Smooth muscle cell (in vitro differentiated cells): ENCODE data around the gene ECSIT. TPM values are rescaled to one million over a fixed set of nuclear protein-coding genes. Genes with fewer than 3 reads are reported as not detected.

Experiments used
- DNase-seq: peaks from one replicate; lab custom pipeline; 2025; ENCODE audit not compliant: unreplicated experiment; lab: John Stamatoyannopoulos, UW
- H2AFZ ChIP-seq: fragments of 200-600 bp; sonication (generic); 2 replicates; pipeline ENCODE4 v1.6.0; 2016; ENCODE audit warnings: antibody characterized with exemption, low read depth, mild to moderate bottlenecking
- H3F3A ChIP-seq: fragments of 200-600 bp; sonication (generic); 2 replicates; pipeline ENCODE4 v1.6.0; 2017; ENCODE audit warnings: antibody characterized with exemption, low read depth
- H3K27ac ChIP-seq: fragments of 200-600 bp; sonication (generic); 2 replicates; pipeline ENCODE4 v1.5.1; 2016; ENCODE audit warnings: low read depth, mild to moderate bottlenecking
- H3K27me3 ChIP-seq: fragments of 200-600 bp; sonication (generic); 2 replicates; pipeline ENCODE4 v1.6.1; 2016; ENCODE audit warnings: low read depth, mild to moderate bottlenecking
- H3K36me3 ChIP-seq: fragments of 200-600 bp; sonication (generic); 2 replicates; pipeline ENCODE4 v1.5.1; 2016; ENCODE audit warnings: low read depth
- H3K4me1 ChIP-seq: fragments of 200-600 bp; sonication (generic); 2 replicates; pipeline ENCODE4 v1.5.1; 2016; ENCODE audit warnings: low read depth
- H3K4me2 ChIP-seq: fragments of 200-600 bp; sonication (generic); 2 replicates; pipeline ENCODE4 v1.6.0; 2016; ENCODE audit warnings: mild to moderate bottlenecking
- H3K4me3 ChIP-seq: fragments of 200-600 bp; sonication (generic); 2 replicates; pipeline ENCODE4 v1.5.1; 2016; ENCODE audit warnings: mild to moderate bottlenecking
- H3K79me2 ChIP-seq: fragments of 200-600 bp; sonication (generic); 2 replicates; pipeline ENCODE4 v1.6.0; 2016; ENCODE audit warnings: low read depth, mild to moderate bottlenecking
- H3K9ac ChIP-seq: fragments of 200-600 bp; sonication (generic); 2 replicates; pipeline ENCODE4 v1.6.0; 2016; ENCODE audit warnings: low read depth
- H3K9me3 ChIP-seq: fragments of 200-600 bp; sonication (generic); replicated peaks from 2 replicates; pipeline ENCODE4 v1.5.1; 2016; ENCODE audit warnings: low read depth
- H4K20me1 ChIP-seq: fragments of 200-600 bp; sonication (generic); 2 replicates; pipeline ENCODE4 v1.6.0; 2016; ENCODE audit warnings: low read depth
- CTCF ChIP-seq: fragments of 200-600 bp; sonication (generic); IDR thresholded peaks from 2 replicates; pipeline ENCODE4 v1.5.1; 2017; ENCODE audit warnings: borderline replicate concordance, mild to moderate bottlenecking, antibody characterized with exemption; ENCODE audit not compliant: insufficient read depth, poor library complexity, severe bottlenecking
- WGBS: methylation state at CpG from one replicate; pipeline ENCODE4 v1.1.7; 2016; ENCODE audit warnings: low lambda C conversion rate; 5-methylcytosine and 5-hydroxymethylcytosine counted together
- polyA plus RNA-seq: library from polyadenylated mRNA; unstranded; fragments of >200 nt; fragmentation: Nextera tagmentation; extraction: Ambion mirVana; gene quantifications from 2 replicates; pipeline ENCODE4 v1.2.1, GENCODE V29; 2016
- total RNA-seq: library from RNA; depleted of rRNA; stranded (reverse); fragments of >200 nt; gene quantifications from 2 replicates; pipeline ENCODE4 v1.2.3, GENCODE V29; 2014

Gene ECSIT
- total and polyA plus RNA-seq, 2 experiments from 2014 or later: 21.1 to 32.1 TPM

GRCh38 chr19:11539495-11540365 lies 10.8 kb upstream of the ECSIT start:
- TF ChIP-seq CTCF: no peak
- Histone ChIP-seq H3K4me1 (peaks cover 15% of the 10 kb centered on the region), H2AFZ (no peak overlapping the region), H3K4me2 (peak overlapping the region; percentile 93), H3K9me3 (no peaks in the 10 kb centered on the region), H3K27me3 (no peaks in the 10 kb centered on the region), H3K9ac (peak overlapping the region; percentile 68), H3K4me3 (peak overlapping the region; percentile 54), H3K27ac (peak overlapping the region; percentile 81), H3K36me3 (no peaks in the 10 kb centered on the region), H3K79me2 (no peaks in the 10 kb centered on the region), H3F3A (peaks cover 38% of the 10 kb centered on the region), H4K20me1 (no peaks in the 10 kb centered on the region)
- DNase-seq: no peak
- WGBS: 50% methylated on average over 6 of the region's 36 CpGs

- Histone ChIP-seq H3K4me3 (peak within 1 kb of the TSS; percentile 54), H3F3A (peaks cover 41% of the 10 kb centered on the region), H3K27me3 (no peaks in the 10 kb centered on the region), H3K9ac (peak within 1 kb of the TSS; percentile 68), H3K79me2 (no peaks in the 10 kb centered on the region), H4K20me1 (no peaks in the 10 kb centered on the region), H3K4me1 (peaks cover 15% of the 10 kb centered on the region), H3K27ac (peak within 1 kb of the TSS; percentile 81), H3K4me2 (peak within 1 kb of the TSS; percentile 93), H3K36me3 (no peaks in the 10 kb centered on the region), H3K9me3 (no peaks in the 10 kb centered on the region), H2AFZ (no peak within 1 kb of the TSS)
- 21% methylated on average over 21 of the region's 21 CpGs for WGBS
- DNase-seq: peak; percentile 38
- no peak for TF ChIP-seq CTCF
Measured at GRCh38 chr19:11538232-11539036, 9.5 kb upstream of the ECSIT start, which contains the start of gene CNN1. CNN1 (plus strand) TSS chr19:11538851; CDS start chr19:11538928, 77 bp downstream.

GRCh38 chr19:11535792-11536595 lies 7.1 kb upstream of the ECSIT start:
- Histone ChIP-seq H3K36me3 (no peaks in the 10 kb centered on the region), H3K4me2 (peak overlapping the region; percentile 88), H3K9ac (peak overlapping the region; percentile 94), H3F3A (peaks cover 36% of the 10 kb centered on the region), H3K4me3 (peak overlapping the region; percentile 41), H2AFZ (no peak overlapping the region), H3K27me3 (no peaks in the 10 kb centered on the region), H4K20me1 (no peaks in the 10 kb centered on the region), H3K79me2 (no peaks in the 10 kb centered on the region), H3K4me1 (peaks cover 17% of the 10 kb centered on the region), H3K27ac (peak overlapping the region; percentile 87), H3K9me3 (no peaks in the 10 kb centered on the region)
- TF ChIP-seq CTCF: peak; percentile 94
- peak; percentile 88 for DNase-seq
- 14% methylated on average over 47 of the region's 54 CpGs for WGBS
